ENCODE data around the gene RAB1A.
"Not testable (repeated sequence)": the region's sequence is repeated elsewhere in the genome, so short reads cannot be mapped to it uniquely, and the experiment has no call there.

RAB1A gene
- total RNA-seq: 110 reads per million, percentile 84 among the genes with 10 or more reads in this experiment

DNA sequence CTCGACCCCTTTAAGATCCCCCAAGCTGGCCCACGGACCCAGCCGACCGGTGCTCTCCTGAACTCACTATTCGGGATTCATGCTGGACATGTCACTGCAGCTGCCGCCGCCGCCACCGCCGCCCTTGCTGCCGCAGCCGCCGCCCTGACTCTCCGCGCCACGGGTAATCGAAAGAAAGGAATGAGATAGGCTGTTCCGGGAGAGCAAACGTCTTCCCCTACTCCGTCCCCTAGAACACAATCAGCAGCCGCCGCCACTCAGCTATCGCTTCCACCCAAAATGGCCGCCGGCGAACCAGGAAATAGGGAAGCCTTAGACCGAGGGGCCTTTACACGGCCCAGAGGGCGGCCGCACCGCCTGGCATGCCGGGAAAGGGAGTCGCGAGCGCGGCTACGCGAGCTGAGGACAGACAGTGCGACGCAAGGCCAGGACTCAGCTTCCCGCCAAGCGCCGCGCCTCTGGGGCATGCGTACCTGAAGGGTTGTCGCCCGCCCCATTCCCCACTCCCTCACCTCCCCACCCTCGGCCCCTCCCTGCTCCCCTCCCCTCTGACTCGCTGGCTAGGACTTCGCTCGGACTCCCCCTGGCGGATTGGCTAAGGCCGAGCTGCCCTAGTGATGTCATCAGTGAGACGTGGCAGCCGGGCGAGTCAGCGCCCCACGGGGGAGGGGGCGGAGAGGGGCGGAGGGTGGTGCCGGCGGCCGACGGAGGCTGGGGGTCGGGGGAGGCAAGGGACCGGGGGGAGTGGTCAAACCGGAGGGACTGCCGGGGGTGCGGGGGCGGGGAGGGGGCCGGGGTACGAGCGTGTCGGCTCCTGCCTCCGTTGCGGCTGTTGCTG lies at the start of gene RAB1A:
RAB1A (minus strand) TSS at position 281 of the 838 bp plus-strand sequence; CDS start at position 90, 191 bp downstream.
- DNase-seq: peak; percentile 99

DNA sequence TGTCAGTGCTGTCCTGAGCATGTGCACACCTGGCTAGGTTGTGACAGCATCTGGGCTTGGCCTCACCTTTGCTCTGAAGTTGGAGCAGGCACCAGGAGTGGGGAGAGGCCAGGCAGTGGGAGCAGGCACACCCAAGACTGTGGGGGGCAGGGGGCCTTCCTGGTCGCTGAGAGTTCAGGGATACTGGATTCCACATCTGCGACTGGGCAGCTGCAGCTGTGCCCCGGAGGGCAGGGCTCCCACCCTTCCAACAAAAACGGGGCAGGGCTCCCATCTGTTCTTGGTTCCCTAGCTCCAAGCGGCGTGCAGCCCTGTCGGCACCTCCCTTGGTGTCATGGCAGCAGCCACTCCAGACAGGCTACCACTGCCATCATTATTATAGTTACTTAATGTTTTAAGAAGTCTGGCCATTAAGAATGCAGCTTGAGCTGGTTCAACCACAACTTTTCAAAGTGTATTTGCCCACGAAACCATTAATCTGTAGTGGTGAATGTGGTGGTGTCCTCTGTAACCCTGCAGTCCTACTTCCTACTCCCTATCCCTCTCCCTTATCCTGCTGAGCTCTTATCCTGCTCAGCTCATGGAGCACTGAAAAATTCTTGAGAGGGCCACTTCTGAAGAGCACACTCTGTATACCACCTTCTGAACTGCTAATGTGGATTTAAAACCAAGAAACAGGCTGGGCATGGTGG lies 48.0 kb upstream of the RAB1A start:
- DNase-seq: no peak

DNA sequence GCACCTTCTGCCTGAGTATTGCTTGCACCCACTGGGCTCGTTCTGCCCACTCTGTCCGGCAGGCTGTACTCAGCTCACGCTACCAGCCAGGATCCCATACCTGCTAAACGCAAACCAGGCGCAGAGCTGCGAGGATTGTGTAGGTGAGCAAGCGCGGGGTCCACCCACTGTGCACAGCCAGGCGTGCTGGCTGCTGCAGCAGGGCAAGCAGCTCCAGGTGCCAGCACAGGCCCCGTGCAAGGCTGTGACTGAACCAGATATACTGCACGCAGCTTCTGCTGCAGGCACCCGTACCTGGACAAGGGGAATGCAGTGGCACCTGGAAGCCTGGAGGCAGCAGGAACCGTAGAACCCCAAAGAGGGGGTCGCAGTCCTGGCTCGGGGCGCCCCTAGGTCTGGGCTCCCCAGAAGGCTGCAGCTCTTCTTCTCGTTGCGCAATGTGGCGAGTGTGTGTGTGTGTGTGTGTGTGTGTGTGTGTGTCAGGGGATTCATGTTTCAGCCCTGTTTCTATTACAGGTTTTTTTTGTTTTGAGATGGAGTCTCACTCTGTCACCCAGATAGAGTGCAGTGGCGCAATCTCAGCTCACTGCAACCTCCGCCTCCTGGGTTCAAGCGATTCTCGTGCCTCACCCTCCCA lies 46.1 kb upstream of the RAB1A start:
- no peak for DNase-seq

DNA sequence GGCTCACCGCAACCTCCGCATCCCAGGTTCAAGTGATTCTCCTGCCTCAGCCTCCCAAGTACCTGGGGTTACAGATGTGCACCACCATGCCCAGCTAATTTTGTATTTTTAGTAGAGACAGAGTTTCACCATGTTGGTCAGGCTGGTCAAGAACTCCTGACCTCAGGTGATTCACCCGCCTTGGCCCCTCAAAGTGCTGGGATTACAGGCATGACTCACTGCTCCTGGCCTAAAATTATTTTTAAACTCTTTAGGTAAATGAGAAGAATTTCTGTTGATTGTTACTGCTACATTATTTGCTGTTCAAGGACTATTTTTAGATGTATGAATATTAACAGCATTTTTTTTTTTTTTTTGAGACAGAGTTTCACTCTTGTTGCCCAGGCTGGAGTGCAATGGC lies 44.1 kb upstream of the RAB1A start:
- DNase-seq: not testable (repeated sequence)

DNA sequence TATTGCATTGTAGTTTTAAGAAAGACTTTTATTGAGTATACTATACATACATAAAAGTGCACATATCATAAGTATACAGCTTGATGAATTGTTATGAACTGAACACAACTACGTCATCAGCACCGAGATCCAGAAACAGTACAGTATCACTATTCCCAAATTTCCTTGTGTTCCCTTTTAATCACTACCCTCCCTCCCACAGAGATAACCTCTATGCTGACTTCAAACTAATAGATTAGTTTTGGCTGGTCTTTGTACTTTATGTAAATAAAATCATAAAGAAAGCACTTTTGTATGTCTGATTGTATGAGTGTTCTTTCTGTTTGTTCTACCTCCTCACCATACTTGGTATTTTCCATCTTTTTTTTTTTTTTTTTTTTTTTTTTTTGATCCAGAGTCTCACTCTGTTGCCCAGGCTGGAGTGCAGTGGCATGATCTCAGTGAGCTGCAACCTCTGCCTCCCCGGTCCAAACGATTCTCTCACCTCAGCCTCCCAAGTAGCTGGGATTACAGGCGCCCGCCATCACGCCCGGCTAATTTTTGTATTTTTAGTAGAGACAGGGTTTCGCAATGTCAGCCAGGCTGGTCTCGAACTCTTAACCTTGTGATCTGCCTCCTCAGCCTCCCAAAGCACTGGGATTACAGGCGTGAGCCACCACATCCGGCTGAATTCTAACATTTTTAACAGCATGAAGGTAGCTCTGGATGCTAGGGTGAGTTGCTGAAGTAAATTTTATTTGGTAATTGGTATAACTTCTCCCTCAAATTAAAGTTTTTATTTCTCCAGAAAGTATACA lies 43.3 kb upstream of the RAB1A start:
- DNase-seq: no peak

DNA sequence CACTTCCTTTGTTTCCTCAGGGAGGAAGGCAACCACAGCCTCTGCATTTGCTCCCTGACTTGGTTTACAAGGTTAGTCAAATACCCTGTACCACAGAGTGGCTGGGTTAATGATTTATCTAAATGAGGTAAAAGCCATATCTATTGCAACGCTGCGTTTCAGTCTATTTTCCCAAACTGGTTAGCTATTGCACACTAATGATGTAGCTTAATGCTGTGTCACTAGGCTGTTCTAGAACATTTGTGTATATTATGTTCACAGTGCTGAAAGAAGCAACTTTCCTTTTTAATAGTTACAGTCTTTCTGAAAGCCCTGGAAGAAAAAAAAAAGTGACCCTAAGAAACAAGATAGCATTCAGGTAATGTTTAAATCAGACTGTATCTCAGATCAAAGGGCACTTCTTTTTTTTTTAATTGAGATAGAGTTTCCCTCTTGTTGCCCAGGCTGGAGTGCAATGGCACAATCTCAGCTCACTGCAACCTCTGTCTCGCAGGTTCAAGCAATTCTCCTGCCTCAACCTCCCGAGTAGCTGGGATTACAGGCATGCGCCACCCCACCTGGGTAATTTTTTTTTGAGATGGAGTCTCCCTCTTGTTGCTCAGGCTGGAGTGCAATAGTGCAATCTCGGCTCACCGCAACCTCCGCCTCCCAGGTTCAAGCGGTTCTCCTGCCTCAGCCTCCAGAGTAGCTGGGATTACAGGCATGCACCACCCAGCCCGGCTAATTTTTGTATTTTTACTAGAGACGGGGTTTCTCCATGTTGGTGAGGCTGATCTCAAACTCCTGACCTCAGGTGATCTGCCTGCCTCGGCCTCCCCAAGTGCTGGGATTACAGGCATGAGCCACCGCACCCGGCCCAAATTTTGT lies 40.9 kb upstream of the RAB1A start:
- DNase-seq: not testable (repeated sequence)

DNA sequence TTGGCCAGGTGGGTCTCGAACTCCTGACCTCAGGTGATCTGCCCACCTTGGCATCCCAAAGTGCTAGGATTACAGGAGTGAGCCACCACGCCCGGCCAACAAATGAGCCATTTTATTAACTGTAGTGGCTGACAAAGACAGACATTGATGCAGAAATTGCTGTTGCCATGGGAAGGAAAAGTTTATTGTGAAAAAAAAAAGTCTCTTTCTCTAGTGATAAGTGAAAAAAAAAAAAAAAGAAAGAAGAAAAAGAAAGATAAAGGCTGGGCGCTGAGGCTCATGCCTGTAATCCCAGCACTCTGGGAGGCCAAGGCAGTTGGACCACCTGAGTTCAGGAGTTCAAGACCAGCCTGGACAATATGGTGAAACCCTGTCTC lies 39.8 kb upstream of the RAB1A start:
- no peak for DNase-seq

DNA sequence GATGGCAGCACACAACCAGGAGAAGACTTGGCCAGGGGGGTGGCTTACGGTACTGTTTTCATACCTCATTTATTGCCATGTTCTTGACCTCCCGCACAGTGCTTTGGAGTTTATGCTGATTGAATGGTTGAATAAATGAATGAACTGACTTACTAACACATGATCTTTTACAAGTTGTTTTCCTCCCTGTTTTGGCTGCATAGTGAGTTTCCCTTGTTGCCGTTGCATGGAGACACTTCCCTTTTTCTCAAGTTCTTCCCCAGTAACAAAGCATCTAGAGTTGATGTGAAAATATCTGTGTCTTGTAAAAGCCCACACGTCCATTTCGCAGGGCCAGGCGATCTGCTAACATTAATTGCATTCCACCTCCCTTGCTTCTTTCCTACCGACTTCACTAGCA lies 35.7 kb upstream of the RAB1A start:
- no peak for DNase-seq

DNA sequence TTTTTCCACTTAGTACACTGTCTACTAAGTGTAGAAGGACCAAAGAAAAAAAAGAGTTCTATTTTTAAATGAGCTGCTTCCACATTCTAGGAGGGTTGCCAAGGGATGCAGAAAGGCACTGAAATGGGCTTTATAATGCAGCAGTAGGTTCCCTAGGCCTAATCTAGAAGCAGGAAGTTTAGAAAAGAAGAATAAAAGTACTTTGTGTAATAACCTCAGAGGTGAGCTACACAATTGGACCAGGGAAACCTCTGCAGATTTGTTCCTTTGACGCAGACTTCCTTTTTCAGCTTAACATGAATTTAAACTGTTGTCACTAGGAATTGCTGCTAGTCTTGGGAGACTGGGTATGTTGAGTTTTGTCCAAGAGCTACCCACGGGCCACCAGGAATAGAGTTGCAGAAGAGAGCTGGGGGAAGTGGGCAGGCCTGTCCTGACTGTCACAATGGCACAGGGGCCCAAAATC lies 34.6 kb upstream of the RAB1A start:
- no peak for DNase-seq

DNA sequence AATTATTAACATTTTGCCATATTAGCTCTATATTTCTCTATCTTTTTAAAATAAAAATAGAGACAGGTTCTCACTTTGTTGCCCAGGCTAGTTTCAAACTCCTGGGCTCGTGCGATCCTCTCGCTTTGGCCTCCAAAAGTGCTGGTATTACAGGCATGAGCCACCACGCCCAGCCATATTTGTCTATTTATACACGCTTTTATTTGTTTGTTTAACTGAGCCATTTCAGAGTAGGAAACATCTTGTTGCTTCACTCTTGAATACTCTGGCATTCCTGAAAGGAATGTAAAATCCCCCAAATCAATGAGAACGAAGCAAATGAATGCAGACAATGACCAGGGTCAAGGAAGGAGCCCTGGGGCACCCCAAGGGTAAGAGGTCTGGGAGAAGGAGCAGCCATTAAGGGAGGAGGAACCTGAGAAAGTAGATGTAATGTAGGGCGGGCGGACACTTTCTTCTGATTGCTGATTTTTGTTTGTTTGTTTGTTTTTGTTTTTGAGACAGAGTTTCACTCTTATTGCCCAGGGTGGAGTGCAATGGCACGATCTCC lies 31.7 kb upstream of the RAB1A start:
- DNase-seq: no peak

DNA sequence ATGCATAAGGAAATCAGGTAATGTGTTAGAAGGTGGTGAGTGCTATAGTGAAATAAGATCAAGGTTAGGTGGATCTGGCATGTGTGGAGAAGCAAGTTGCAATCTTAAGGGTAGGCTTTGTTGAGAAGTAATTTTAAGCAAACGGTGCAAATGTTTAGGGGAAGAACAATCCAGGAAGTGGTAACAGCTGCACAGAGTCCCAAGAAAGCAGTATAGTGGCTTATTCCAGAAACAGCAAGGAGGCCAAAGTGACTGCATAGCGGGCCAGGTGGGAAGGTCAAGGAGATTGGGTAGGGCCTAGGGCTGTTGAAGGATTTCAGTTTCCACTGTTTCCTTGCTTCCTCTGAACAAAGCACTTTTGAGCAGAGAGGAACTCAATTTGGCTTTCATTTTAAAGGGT lies 30.0 kb upstream of the RAB1A start:
- DNase-seq: no peak

DNA sequence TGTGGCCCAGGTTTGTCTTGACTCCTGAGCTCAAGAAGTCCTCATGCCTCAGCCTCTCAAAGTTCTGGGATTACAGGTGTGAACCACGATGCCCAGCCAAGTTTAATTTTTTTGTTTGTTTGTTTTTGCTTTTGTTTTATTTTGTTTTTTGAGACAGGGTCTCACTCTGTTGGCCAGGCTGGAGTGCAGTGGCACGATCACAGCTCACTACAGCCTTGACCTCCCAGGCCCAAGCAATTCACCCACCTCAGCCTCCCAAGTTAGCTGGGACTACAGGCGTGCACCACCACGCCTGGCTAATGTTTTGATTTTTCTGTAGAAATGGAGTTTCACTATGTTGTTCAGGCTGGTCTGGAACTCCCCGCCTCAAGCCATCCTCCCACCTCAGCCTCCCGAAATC lies 29.4 kb upstream of the RAB1A start:
- no peak for DNase-seq

DNA sequence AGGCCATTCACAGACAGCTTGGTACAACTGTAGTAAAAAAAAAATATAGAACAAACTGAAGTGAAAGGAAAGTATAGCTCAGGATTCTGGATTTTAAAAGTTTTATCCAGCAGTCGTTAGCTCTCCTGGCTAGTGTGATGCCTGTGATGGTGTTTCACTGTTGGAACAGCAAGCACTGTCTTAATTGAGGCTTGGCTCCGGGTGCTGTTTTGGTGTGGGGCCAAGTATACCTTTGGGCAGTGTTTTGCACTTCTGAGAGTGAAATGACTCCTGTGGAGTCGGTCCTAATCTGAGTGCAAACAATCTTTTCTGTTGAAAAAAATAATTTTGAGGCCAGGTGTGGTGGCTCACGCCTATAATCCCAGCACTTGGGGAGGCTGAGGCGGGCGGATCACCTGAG lies 28.7 kb upstream of the RAB1A start:
- DNase-seq: no peak

DNA sequence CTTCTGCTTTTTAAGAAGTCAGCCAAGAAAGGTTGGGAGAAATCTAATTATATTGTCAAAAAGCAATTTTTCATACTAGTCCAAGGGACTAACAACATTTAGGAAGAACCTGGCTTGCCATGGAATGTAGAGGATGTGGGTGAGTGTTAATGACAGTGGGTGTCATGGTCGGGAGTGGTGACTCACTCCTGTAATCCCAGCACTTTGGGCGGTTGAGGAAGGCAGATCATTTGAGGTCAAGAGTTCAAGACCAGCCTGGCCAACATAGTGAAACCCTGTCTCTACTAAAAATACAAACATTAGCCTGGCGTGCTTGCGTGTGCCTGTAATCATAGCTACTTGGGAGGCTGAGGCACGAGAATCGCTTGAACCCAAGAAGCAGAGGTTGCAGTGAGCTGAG lies 27.9 kb upstream of the RAB1A start:
- DNase-seq: not testable (repeated sequence)

DNA sequence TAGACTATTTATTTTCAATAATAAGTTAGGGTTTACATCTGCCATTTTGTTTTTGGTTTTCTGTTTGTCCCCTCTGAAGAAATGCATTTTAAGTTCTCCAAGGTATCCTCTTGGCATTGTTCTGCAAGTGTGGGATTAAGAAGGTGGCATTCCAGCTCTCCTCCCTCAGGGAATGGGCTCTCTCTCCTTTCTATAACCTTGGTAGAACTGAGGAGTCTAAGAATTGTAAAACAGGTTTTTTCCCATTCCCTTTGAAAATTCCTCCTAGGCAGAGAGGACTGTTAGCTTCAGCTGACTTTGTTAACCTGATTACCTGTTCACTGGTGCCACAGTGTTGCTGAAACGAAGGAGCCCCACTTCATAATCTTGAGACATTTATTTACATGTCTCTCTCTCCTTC lies 26.1 kb upstream of the RAB1A start:
- no peak for DNase-seq

DNA sequence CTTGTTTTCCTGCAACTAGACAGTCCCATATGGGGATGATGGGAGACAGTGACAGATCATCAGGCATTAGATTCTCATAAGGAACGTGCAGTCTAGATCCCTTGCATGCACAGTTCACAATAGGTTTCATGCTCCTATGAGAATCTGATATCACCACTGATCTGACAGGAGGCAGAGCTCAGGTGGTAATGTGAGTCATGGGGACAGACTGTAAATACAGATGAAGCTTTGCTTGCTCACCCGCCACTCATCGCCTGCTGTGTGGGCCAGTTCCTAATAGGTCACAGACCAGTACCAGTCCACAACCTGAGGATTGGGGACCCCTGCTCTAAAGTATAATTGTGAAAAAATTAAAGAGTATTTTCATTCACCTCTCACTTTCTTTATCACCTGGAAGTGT lies 23.6 kb upstream of the RAB1A start:
- no peak for DNase-seq

DNA sequence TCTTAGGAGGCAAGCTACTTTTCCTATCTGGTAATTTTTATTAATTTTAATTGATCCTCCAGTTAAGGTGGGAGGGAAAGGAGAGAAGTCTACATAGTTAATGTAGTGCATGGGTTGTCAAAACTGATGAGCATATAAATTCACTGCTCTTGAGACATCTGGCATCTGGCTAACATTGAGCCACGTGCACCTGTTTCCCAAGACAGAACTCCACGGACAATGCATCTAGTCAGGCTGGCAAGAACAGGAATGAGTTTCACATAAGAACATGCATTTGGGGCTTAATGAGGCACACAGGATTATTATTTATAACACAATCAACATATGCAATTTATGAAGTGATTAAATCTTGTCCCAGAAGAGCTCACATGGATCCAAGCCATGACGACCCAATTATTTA lies 16.2 kb upstream of the RAB1A start:
- no peak for DNase-seq

DNA sequence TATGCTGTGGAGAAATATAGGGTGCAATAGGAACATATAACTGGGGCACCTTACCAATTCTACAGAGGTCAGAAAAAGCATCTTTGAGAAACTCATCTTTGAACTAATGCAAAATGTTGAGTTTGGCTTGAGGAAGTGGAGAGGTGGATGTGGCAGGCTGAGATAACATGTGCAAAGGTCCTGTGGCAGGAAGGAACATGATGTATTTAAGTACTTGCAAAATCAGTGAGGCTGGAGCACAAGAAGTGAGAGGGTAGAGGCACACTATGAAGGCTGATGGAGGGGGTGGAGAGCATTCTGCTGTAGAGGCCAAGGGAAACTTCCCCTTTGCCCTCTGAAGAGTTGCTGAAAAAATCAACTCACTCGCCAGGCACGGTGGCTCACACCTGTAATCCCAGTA lies 14.7 kb upstream of the RAB1A start:
- DNase-seq: no peak

DNA sequence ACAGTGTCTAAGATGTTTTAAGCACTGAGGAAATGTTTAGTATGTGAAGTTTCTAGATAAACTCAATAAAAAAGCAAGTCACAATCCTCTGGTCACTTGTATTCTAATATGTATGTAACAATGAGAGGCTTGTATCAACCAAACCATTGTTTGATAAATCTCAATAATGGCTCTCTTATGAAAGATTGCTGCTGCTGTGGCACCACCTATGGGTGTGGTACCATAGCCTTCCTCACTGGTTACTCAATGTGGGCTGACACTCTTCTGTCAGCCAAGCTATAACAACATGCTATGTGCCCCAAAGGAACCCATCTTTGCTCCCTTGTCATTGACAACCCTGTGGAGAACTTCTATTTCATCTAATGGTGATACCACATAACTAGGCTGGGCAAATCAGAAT lies 12.6 kb upstream of the RAB1A start:
- no peak for DNase-seq

DNA sequence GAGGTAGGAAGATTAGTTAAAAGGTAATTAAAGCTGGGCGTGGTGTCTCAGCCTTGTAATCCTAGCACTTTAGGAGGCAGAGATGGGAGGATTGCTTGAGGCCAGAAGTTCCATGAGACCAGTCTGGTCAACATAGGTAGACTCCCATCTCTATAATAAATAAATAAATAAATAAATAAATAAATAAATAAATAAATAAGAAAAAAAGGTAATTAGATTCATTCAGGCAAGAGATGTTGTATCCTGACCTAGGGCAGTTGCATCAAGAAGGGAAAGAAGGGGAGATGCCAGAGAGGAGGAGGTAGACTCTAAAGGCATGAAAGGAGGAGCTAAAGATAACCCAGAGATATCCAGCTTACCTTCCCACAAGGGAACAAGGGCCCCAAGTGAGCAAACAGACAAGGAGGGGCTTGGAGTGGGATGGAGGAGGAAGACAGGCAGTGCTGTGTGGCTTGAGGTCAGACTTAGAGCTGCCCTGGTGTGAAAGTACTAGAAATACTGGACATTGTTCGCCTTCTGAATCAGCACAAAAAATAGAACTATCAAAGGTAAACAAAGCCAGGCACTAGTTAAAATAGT lies 7.4 kb upstream of the RAB1A start:
- DNase-seq: no peak

DNA sequence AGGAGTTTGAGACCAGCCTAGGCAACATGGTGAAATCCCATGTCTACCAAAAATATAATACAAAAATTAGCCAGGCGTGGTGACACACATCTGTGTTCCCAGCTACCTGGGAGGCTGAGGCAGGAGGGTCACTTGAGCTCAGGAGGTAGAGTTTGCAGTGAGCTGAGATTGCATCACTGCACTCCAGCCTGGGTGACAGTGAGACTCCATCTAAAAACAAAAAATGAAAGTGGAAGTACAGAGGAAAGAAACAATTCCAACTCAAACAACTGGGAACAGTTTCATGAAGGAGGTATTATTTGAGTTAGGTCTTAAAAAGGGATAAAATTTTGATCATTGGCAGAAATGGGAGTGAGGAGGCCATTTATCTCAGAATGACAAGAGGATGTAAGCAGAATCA lies 6.3 kb upstream of the RAB1A start:
- no peak for DNase-seq

Measured in effector CD4-positive, alpha-beta T cell (primary cell).